Gastrocnemius medialis (tissue), 4 donors: ENCODE measurements around the gene ANKRD27. TPM values are rescaled to one million over a fixed set of nuclear protein-coding genes. Genes with fewer than 3 reads are reported as not detected.
A peak's percentile ranks its signal among the peaks of the same experiment; 100 is the strongest.

ENCODE experiments used
- ATAC-seq, 2 donors: fragments of 150-250 bp; one replicate each; pipeline ENCODE4 v1.9.1; 2016
- DNase-seq, 2 donors: peaks; one replicate each; pipeline ENCODE4 v3.0.0-alpha.2; 2019
- H3K27ac ChIP-seq, 4 donors: fragments of 200-600 bp; sonication (generic); 1 replicate in 1 of 4; 2 replicates in 3 of 4; pipeline ENCODE4 v1.5.1; 2016 to 2018; ENCODE audit warnings: mild to moderate bottlenecking in 2 of 4, moderate library complexity in 1 of 4
- H3K27me3 ChIP-seq, 3 donors: fragments of 200-600 bp; sonication (generic) in 2 of 3; 1 replicate in 1 of 3; 2 replicates in 2 of 3; pipeline versions ENCODE4 v1.5.1 to v1.6.0; 2016 to 2019; ENCODE audit warnings: mild to moderate bottlenecking in 1 of 3, moderate library complexity in 1 of 3
- H3K36me3 ChIP-seq, 2 donors: fragments of 200-600 bp; sonication (generic) in 1 of 2; one replicate each; pipeline ENCODE4 v1.5.1; 2017 to 2018
- H3K4me1 ChIP-seq, 2 donors: fragments of 200-600 bp; sonication (generic) in 1 of 2; one replicate each; pipeline ENCODE4 v1.5.1; 2016 to 2017; ENCODE audit warnings: mild to moderate bottlenecking in 2 of 2
- H3K4me3 ChIP-seq, 4 donors: fragments of 200-600 bp; sonication (generic) in 3 of 4; 1 replicate in 1 of 4; 2 replicates in 3 of 4; pipeline ENCODE4 v1.5.1; 2016 to 2019; ENCODE audit warnings: mild to moderate bottlenecking in 2 of 4
- H3K9me3 ChIP-seq, 3 donors: fragments of 200-600 bp; sonication (generic) in 2 of 3; 1 replicate in 1 of 3; 2 replicates in 2 of 3; pipeline ENCODE4 v1.5.1; 2016 to 2019
- CTCF ChIP-seq, 5 experiments: fragments of 450-650 bp in 3 of 5; fragments of 200-600 bp in 2 of 5; sonication (generic) in 2 of 5; IDR thresholded peaks in 4 of 5; conservative IDR thresholded peaks in 1 of 5; 1 replicate in 4 of 5; 2 replicates in 1 of 5; pipeline ENCODE4 v1.5.1; 2016 to 2019; ENCODE audit warnings: antibody characterized with exemption in 5 of 5, mild to moderate bottlenecking in 3 of 5, moderate library complexity in 3 of 5
- POLR2A ChIP-seq, 2 donors: fragments of 450-650 bp; IDR thresholded peaks; one replicate each; pipeline ENCODE4 v1.6.1; 2017; ENCODE audit warnings: antibody characterized with exemption in 2 of 2, mild to moderate bottlenecking in 2 of 2, moderate library complexity in 2 of 2
- in situ Hi-C, 4 donors: fragments of 200-750 bp; cut with MboI; loops; one replicate each; pipeline versions ENCODE4 v1.15.0 to v1.8.0; 2017; ENCODE audit warnings: low sequenced_read_pairs in 4 of 4
- intact Hi-C: fragments of 100-400 bp; cut with DNase I; formaldehyde crosslinking; loops from one replicate; pipeline ENCODE4 v1.15.1; 2023; ENCODE audit warnings: low total_unique reads
- total RNA-seq, 4 donors: library from RNA; depleted of rRNA; stranded (reverse); fragments of >200 nt; gene quantifications; one replicate each; pipeline versions ENCODE4 v1.1.0 to v1.2.3, GENCODE V29; 2016

ANKRD27 gene
- total RNA-seq, 4 donors from 2014 or later: 36.4 to 78.3 (median 53.5) TPM

GRCh38 chr19:32607479-32607878 lies 67.5 kb downstream of the ANKRD27 start:
- Histone ChIP-seq H3K4me1 (no peaks in the 10 kb centered on the region), H3K9me3 (no peaks in the 10 kb centered on the region), H3K27me3 (no peaks in the 10 kb centered on the region), H3K27ac (no peak overlapping the region), H3K36me3 (peaks cover 3 to 80% of the 10 kb centered on the region in 2 donors), H3K4me3 (no peak overlapping the region)
- in situ Hi-C loops (no loop called here), intact Hi-C loops (no loop called here)
- DNase-seq (no peak), ATAC-seq (no peak)
- TF ChIP-seq POLR2A (IDR thresholded peaks at IDR 0.05) (no peak), CTCF (IDR thresholded peaks at IDR 0.05 in 4 of 5, conservative IDR thresholded peaks at IDR 0.05 in 1 of 5) (no peak)

- no peaks in the 10 kb centered on the region for H3K9me3 ChIP-seq
- in situ Hi-C loops (no loop called here), intact Hi-C loops (no loop called here)
- H3K27me3 ChIP-seq: no peaks in the 10 kb centered on the region
- H3K27ac ChIP-seq: no peak overlapping the region
- peaks cover 3 to 83% of the 10 kb centered on the region in 2 donors for H3K36me3 ChIP-seq
- DNase-seq (no peak), ATAC-seq (no peak)
- H3K4me1 ChIP-seq: no peaks in the 10 kb centered on the region
- TF ChIP-seq CTCF (IDR thresholded peaks at IDR 0.05 in 4 of 5, conservative IDR thresholded peaks at IDR 0.05 in 1 of 5) (no peak), POLR2A (IDR thresholded peaks at IDR 0.05) (no peak)
- H3K4me3 ChIP-seq: no peak overlapping the region
Measured at GRCh38 chr19:32606289-32606688, 68.7 kb downstream of the ANKRD27 start.

- Histone ChIP-seq H3K36me3 (peaks cover 3 to 90% of the 10 kb centered on the region in 2 donors), H3K27me3 (no peaks in the 10 kb centered on the region), H3K4me1 (no peaks in the 10 kb centered on the region), H3K27ac (no peak overlapping the region), H3K4me3 (no peak overlapping the region), H3K9me3 (no peaks in the 10 kb centered on the region)
- intact Hi-C loops: no loop called here
- no peak for DNase-seq
- in situ Hi-C loops: no loop called here
- no peak for ATAC-seq
- no peak for TF ChIP-seq POLR2A (IDR thresholded peaks at IDR 0.05)
- TF ChIP-seq CTCF (IDR thresholded peaks at IDR 0.05 in 4 of 5, conservative IDR thresholded peaks at IDR 0.05 in 1 of 5): no peak
Measured at GRCh38 chr19:32605544-32605943, 69.4 kb downstream of the ANKRD27 start.

GRCh38 chr19:32603961-32604360 lies 71.0 kb downstream of the ANKRD27 start:
- no peaks in the 10 kb centered on the region for H3K9me3 ChIP-seq
- H3K4me3 ChIP-seq: no peak overlapping the region
- intact Hi-C loops: loop anchor here (5.0 kb wide), 1 partner anchor 88 kb away; the partner anchor contains the start of gene NUDT19
- ATAC-seq (no peak), DNase-seq (no peak)
- no peak overlapping the region for H3K27ac ChIP-seq
- TF ChIP-seq POLR2A (IDR thresholded peaks at IDR 0.05) (no peak), CTCF (IDR thresholded peaks at IDR 0.05 in 4 of 5, conservative IDR thresholded peaks at IDR 0.05 in 1 of 5) (no peak)
- peaks cover 3 to 89% of the 10 kb centered on the region in 2 donors for H3K36me3 ChIP-seq
- no peaks in the 10 kb centered on the region for H3K27me3 ChIP-seq
- H3K4me1 ChIP-seq: no peaks in the 10 kb centered on the region
- in situ Hi-C loops: no loop called here

- H3K4me1 ChIP-seq: no peaks in the 10 kb centered on the region
- H3K27ac ChIP-seq: no peak overlapping the region
- DNase-seq (no peak), ATAC-seq (peak in 1 of 2 donors; percentile 56)
- no peaks in the 10 kb centered on the region for H3K9me3 ChIP-seq
- H3K36me3 ChIP-seq: peaks cover 6 to 93% of the 10 kb centered on the region in 2 donors
- H3K27me3 ChIP-seq: no peaks in the 10 kb centered on the region
- in situ Hi-C loops (no loop called here), intact Hi-C loops (loop anchor here (5.0 kb wide), 1 partner anchor 93 kb away; the partner anchor contains the start of gene NUDT19)
- TF ChIP-seq POLR2A (IDR thresholded peaks at IDR 0.05) (no peak), CTCF (IDR thresholded peaks at IDR 0.05 in 4 of 5, conservative IDR thresholded peaks at IDR 0.05 in 1 of 5) (peak; percentile 70 to 85 (median 74))
- H3K4me3 ChIP-seq: no peak overlapping the region
Measured at GRCh38 chr19:32599736-32600157, 75.2 kb downstream of the ANKRD27 start.
